Endothelial cell (in vitro differentiated cells): ENCODE results near the gene CKAP5. TPM values are rescaled to one million over a fixed set of nuclear protein-coding genes. Genes with fewer than 3 reads are reported as not detected.

Experiments used
- DNase-seq: peaks from one replicate; pipeline ENCODE4 v3.0.0; 2021; ENCODE audit warnings: low spot score
- H3K27ac Mint-ChIP-seq: one replicate; pipeline ENCODE4 v1.8.0; 2021; ENCODE audit warnings: mixed read lengths, inconsistent platforms; ENCODE audit not compliant: unreplicated experiment
- H3K27me3 Mint-ChIP-seq: one replicate; pipeline ENCODE4 v1.8.0; 2021; ENCODE audit warnings: mild to moderate bottlenecking, moderate library complexity, mixed read lengths, inconsistent platforms; ENCODE audit not compliant: unreplicated experiment
- H3K36me3 Mint-ChIP-seq: one replicate; pipeline ENCODE4 v1.8.0; 2021; ENCODE audit warnings: mild to moderate bottlenecking, low read depth, mixed read lengths, inconsistent platforms; ENCODE audit not compliant: unreplicated experiment
- H3K4me1 Mint-ChIP-seq: one replicate; pipeline ENCODE4 v1.8.0; 2021; ENCODE audit warnings: mild to moderate bottlenecking, mixed read lengths, inconsistent platforms; ENCODE audit not compliant: unreplicated experiment
- H3K4me3 Mint-ChIP-seq: one replicate; pipeline ENCODE4 v1.8.0; 2021; ENCODE audit warnings: mild to moderate bottlenecking, mixed read lengths, inconsistent platforms; ENCODE audit not compliant: unreplicated experiment
- H3K9me3 Mint-ChIP-seq: one replicate; pipeline ENCODE4 v1.8.0; 2021; ENCODE audit warnings: mixed read lengths, inconsistent platforms; ENCODE audit not compliant: unreplicated experiment
- microRNA-seq: library from miRNA; unstranded; fragments of <30 nt; microRNA quantifications from one replicate; pipeline ENCODE4, GENCODE V29; 2020; ENCODE audit not compliant: unreplicated experiment
- total RNA-seq: library from RNA; stranded (reverse); fragmentation: NEBNext Ultra II Directional; extraction: Animal tissue kit (Norgen Biotek cat#: 25700); gene quantifications from one replicate; pipeline ENCODE4 v1.2.1, GENCODE V29; 2021; ENCODE audit not compliant: unreplicated experiment
- TF ChIP-seq, protein P1 (sequence below): fragments of 200-600 bp; sonication (generic); IDR thresholded peaks from one replicate; pipeline ENCODE4 v1.5.0; 2021; ENCODE audit warnings: antibody characterized with exemption; ENCODE audit not compliant: unreplicated experiment

The CKAP5 gene
- total RNA-seq, 1 donor from 2014 or later, result 84.4 TPM

DNA sequence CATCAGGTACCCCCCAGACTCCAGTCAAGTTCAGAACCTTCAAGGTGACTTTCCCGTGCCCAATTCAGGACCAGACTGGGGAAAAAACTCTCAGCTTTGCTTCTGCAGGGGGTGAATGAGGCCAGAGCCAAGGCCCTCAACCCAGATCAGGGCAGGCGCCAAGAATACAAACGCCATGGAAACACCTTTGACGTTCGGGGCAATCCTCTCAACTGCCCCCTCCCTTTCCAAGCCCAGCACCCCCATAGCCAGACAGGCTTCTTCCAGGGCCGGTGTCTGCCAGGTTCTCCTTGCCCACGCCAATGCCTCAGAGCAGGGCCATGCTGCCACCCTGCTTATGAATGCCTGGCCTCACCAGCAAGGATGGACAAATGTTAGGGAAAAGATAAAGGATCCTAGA is 151.5 kb downstream of the CKAP5 start:
- DNase-seq, result no peak
- no peak overlapping the region for H3K4me3 Mint-ChIP-seq
- H3K4me1 Mint-ChIP-seq, result peaks cover 8% of the 10 kb centered on the region
- no peak overlapping the region for H3K27ac Mint-ChIP-seq
- no peaks in the 10 kb centered on the region for H3K9me3 Mint-ChIP-seq
- TF ChIP-seq, protein P1, sequence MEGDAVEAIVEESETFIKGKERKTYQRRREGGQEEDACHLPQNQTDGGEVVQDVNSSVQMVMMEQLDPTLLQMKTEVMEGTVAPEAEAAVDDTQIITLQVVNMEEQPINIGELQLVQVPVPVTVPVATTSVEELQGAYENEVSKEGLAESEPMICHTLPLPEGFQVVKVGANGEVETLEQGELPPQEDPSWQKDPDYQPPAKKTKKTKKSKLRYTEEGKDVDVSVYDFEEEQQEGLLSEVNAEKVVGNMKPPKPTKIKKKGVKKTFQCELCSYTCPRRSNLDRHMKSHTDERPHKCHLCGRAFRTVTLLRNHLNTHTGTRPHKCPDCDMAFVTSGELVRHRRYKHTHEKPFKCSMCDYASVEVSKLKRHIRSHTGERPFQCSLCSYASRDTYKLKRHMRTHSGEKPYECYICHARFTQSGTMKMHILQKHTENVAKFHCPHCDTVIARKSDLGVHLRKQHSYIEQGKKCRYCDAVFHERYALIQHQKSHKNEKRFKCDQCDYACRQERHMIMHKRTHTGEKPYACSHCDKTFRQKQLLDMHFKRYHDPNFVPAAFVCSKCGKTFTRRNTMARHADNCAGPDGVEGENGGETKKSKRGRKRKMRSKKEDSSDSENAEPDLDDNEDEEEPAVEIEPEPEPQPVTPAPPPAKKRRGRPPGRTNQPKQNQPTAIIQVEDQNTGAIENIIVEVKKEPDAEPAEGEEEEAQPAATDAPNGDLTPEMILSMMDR, result no peak
- peaks cover 5% of the 10 kb centered on the region for H3K27me3 Mint-ChIP-seq
- H3K36me3 Mint-ChIP-seq, result peaks cover 26% of the 10 kb centered on the region

DNA sequence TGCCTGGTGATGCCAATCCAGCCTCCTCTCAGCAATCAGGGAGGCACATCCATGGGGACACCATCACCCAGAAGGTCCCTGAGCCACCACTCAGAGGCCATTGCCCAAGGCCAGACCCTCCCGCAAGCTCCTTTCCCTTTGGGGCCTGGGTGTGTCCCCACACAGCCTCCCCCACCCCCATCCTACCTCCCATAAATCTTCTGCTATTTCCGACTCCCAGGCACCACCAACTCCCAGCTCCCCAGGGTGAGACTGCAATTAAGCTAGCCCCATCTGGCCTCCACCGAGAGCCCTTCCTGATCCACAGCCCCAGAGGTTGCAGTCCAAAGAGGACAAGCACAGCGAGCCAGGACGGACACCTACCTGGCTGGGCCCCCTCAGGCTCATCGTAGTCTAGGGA is 152.0 kb downstream of the CKAP5 start:
- Mint-ChIP-seq H3K27me3 (peaks cover 5% of the 10 kb centered on the region), H3K4me3 (no peak overlapping the region), H3K9me3 (no peaks in the 10 kb centered on the region), H3K27ac (no peak overlapping the region), H3K36me3 (peaks cover 26% of the 10 kb centered on the region), H3K4me1 (peaks cover 6% of the 10 kb centered on the region)
- no peak for DNase-seq
- TF ChIP-seq, protein P1, result no peak

DNA sequence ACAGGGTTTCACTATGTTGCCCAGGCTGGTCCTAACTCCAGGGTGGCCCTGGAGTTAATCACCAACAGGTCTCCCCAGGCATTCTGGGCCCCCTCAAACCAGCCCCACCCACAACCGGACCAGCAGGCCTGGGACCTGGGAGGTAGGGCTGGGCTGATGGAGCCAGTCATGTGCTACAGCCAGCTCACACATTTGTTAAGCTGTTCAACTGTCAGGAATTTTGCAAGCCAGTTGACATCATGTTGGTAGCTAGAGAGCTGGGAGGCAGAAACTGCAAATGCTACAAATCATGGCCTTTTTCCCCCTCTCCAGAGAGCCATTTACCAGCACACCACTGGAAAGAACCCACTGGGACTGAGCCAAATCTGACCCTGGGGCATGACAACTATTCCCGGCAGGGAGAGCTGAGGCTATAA is 152.5 kb downstream of the CKAP5 start:
- Mint-ChIP-seq H3K9me3 (no peaks in the 10 kb centered on the region), H3K27ac (no peak overlapping the region), H3K36me3 (peaks cover 25% of the 10 kb centered on the region), H3K4me1 (peaks cover 6% of the 10 kb centered on the region), H3K4me3 (no peak overlapping the region), H3K27me3 (peaks cover 3% of the 10 kb centered on the region)
- TF ChIP-seq, protein P1, result no peak
- no peak for DNase-seq

Small RNA genes lying within 50 kb of the gene (microRNA-seq; reads per million reads assigned to microRNA genes)
- gene MIR5582, result 0.42 reads per million

Other genes with a start within 250 kb of the CKAP5 start
- 6.1 TPM for gene HARBI1, start 229.1 kb downstream of the CKAP5 start, total RNA-seq
- gene ATG13, start 228.7 kb downstream of the CKAP5 start, total RNA-seq, result 85.6 TPM
- gene ARHGAP1, start 145.7 kb downstream of the CKAP5 start, total RNA-seq, result 69.5 TPM
- 23.2 TPM for gene ZNF408, start 145.2 kb downstream of the CKAP5 start, total RNA-seq
- gene F2, start 127.1 kb downstream of the CKAP5 start, total RNA-seq, result 4.4 TPM
- 21.8 TPM for gene LRP4, start 72.3 kb upstream of the CKAP5 start, total RNA-seq
- 30.0 TPM for gene CSTPP1, start 90.5 kb upstream of the CKAP5 start, total RNA-seq